Fibroblast of lung (primary cell): ENCODE data around the gene CEBPE. TPM values are rescaled to one million over a fixed set of nuclear protein-coding genes. Genes with fewer than 3 reads are reported as not detected.
A peak's percentile ranks its signal among the peaks of the same experiment; 100 is the strongest.

ENCODE experiments used
- DNase-seq, 2 donors: peaks; one replicate each; pipeline versions ENCODE4 v3.0.0 to v3.0.0-alpha.2; 2010; ENCODE audit warnings: low read depth in 2 of 2
- H2AFZ ChIP-seq: 2 replicates; pipeline ENCODE4 v1.5.1; 2012; ENCODE audit warnings: low read length, control low read depth, inconsistent platforms
- H3K27ac ChIP-seq: 2 replicates; pipeline ENCODE4 v1.5.1; 2011; ENCODE audit warnings: low read length, control low read depth; ENCODE audit not compliant: insufficient read depth
- H3K27me3 ChIP-seq: 2 replicates; pipeline ENCODE4 v1.5.1; 2011; ENCODE audit warnings: mild to moderate bottlenecking, low read length; ENCODE audit not compliant: control insufficient read depth, insufficient read depth
- H3K36me3 ChIP-seq: 2 replicates; pipeline ENCODE4 v1.5.1; 2011; ENCODE audit warnings: low read length; ENCODE audit not compliant: control insufficient read depth, insufficient read depth
- H3K4me1 ChIP-seq: 2 replicates; pipeline ENCODE4 v1.5.1; 2011; ENCODE audit warnings: low read length; ENCODE audit not compliant: control insufficient read depth, insufficient read depth; ENCODE audit errors: extremely low read depth
- H3K4me2 ChIP-seq: 2 replicates; pipeline ENCODE4 v1.5.1; 2011; ENCODE audit warnings: low read length, control low read depth; ENCODE audit not compliant: insufficient read depth; ENCODE audit errors: extremely low read depth
- H3K4me3 ChIP-seq, 4 experiments: fragments of 200-600 bp in 1 of 4; sonication (generic) in 1 of 4; replicated peaks in 1 of 4; 2 replicates each; pipeline ENCODE4 v1.5.1; 2011 to 2016; ENCODE audit warnings: low read length in 4 of 4, low read depth in 3 of 4, mild to moderate bottlenecking in 3 of 4, control low read depth in 2 of 4, inconsistent platforms in 1 of 4, mixed read lengths in 1 of 4; ENCODE audit not compliant: insufficient read depth in 1 of 4; ENCODE audit errors: control extremely low read depth in 1 of 4
- H3K79me2 ChIP-seq: 2 replicates; pipeline ENCODE4 v1.5.1; 2012; ENCODE audit warnings: mild to moderate bottlenecking, low read length, inconsistent platforms; ENCODE audit not compliant: control insufficient read depth, insufficient read depth
- H3K9ac ChIP-seq: 2 replicates; pipeline ENCODE4 v1.5.1; 2011; ENCODE audit warnings: mild to moderate bottlenecking, low read length, control low read depth; ENCODE audit not compliant: insufficient read depth
- H3K9me3 ChIP-seq: 2 replicates; pipeline ENCODE4 v1.5.1; 2012; ENCODE audit warnings: low read depth, low read length; ENCODE audit not compliant: control insufficient read depth, insufficient read depth
- H4K20me1 ChIP-seq: 2 replicates; pipeline ENCODE4 v1.5.1; 2011; ENCODE audit warnings: low read length; ENCODE audit not compliant: control insufficient read depth, insufficient read depth; ENCODE audit errors: extremely low read depth
- EZH2 ChIP-seq: IDR thresholded peaks from 2 replicates; pipeline ENCODE4 v1.5.1; 2012; ENCODE audit warnings: low read length, control low read depth, mild to moderate bottlenecking; ENCODE audit errors: missing control alignments
- polyA plus RNA-seq, 2 donors: library from polyadenylated mRNA; depleted of rRNA in 1 of 2; stranded (reverse) in 1 of 2; unstranded in 1 of 2; fragments of >200 nt; gene quantifications; 2 replicates each; pipeline ENCODE4 v1.2.1, GENCODE V29; 2011 to 2012; ENCODE audit warnings: missing spikeins in 1 of 2
- total RNA-seq: library from RNA; depleted of rRNA; stranded (reverse); fragments of >200 nt; gene quantifications from 2 replicates; pipeline ENCODE4 v1.2.1, GENCODE V29; 2014
- TF ChIP-seq, protein P1 (sequence below), 2 donors: IDR thresholded peaks in 1 of 2; conservative IDR thresholded peaks in 1 of 2; 1 replicate in 1 of 2; 2 replicates in 1 of 2; pipeline ENCODE4 v1.5.1; 2011 to 2012; ENCODE audit warnings: low read length in 2 of 2, control low read depth in 1 of 2, inconsistent platforms in 1 of 2, low read depth in 1 of 2, mild to moderate bottlenecking in 1 of 2

Gene CEBPE
- total and polyA plus RNA-seq, 2 donors (not counting 1 experiment from before 2014, with no cell fraction given) = not detected

DNA sequence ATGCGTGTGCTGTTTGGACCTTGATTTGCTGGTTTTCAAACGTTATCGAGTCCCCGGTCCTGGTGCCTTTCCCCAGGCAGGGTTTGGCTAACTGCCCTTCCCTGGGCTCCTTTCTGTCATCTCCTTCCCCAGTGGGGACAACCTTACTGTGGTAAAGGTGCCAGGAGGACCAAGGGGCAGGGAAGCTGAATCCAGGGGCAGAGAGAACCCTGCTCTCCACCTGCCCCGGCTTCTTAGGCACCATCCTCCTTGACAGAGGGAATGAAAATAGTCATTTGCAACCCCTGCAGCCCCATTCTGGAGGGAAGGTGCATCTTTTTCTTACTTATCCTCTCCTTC, 5.0 kb downstream of the CEBPE start:
- H3K36me3 ChIP-seq = no peaks in the 10 kb centered on the region
- H3K4me1 ChIP-seq = peaks cover 28% of the 10 kb centered on the region
- DNase-seq = no peak
- H3K27me3 ChIP-seq = no peaks in the 10 kb centered on the region
- H3K27ac ChIP-seq = peak overlapping the region; percentile 91
- no peaks in the 10 kb centered on the region for H4K20me1 ChIP-seq
- H3K9me3 ChIP-seq = no peaks in the 10 kb centered on the region
- peak overlapping the region; percentile 39 for H3K9ac ChIP-seq
- no peaks in the 10 kb centered on the region for H3K79me2 ChIP-seq
- TF ChIP-seq, protein P1, sequence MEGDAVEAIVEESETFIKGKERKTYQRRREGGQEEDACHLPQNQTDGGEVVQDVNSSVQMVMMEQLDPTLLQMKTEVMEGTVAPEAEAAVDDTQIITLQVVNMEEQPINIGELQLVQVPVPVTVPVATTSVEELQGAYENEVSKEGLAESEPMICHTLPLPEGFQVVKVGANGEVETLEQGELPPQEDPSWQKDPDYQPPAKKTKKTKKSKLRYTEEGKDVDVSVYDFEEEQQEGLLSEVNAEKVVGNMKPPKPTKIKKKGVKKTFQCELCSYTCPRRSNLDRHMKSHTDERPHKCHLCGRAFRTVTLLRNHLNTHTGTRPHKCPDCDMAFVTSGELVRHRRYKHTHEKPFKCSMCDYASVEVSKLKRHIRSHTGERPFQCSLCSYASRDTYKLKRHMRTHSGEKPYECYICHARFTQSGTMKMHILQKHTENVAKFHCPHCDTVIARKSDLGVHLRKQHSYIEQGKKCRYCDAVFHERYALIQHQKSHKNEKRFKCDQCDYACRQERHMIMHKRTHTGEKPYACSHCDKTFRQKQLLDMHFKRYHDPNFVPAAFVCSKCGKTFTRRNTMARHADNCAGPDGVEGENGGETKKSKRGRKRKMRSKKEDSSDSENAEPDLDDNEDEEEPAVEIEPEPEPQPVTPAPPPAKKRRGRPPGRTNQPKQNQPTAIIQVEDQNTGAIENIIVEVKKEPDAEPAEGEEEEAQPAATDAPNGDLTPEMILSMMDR (conservative IDR thresholded peaks at IDR 0.05 in 1 of 2, IDR thresholded peaks at IDR 0.05 in 1 of 2; ENCODE audit: low read depth in 1 of 2, low read length in 2 of 2) = no peak
- TF ChIP-seq EZH2 = no peak
- no peak overlapping the region for H3K4me3 ChIP-seq
- H2AFZ ChIP-seq = peak overlapping the region; percentile 31
- no peak overlapping the region for H3K4me2 ChIP-seq

DNA sequence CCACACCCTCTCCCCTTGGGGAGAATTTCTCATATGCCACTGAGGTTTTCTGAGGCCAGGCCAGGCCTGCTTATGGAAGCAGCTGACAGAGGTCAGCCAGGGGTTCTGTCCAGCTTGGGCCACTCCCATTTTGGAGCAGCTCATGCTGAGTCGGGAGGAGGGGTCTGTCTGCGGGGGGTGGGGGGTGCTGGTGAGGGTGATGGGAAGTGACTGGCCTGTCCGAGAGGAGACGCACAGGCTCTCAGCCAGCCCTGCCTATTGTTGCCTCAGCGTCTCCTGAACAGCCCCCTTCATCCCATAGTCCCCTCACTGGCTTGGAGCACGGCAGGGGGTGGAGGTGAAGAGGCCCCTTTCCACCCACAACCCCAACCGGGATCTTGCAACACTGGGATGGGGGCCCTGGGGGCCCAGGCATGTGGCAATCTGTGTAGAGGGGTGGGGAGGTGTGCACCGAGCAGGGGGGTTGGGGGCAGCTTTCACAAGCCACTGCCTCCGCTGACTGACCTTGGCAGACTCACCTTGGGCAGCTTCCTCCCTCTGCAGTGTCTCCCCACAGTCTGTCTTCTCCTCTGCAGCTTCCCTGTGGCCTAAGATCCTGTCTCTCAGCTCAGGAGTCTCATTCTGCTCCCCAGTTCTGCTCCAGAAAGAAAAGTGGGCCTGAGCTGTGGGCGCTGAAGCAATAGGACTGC, 5.5 kb downstream of the CEBPE start:
- peak overlapping the region; percentile 91 for H3K27ac ChIP-seq
- no peaks in the 10 kb centered on the region for H3K27me3 ChIP-seq
- H2AFZ ChIP-seq = peak overlapping the region; percentile 31
- peak overlapping the region; percentile 39 for H3K9ac ChIP-seq
- no peaks in the 10 kb centered on the region for H3K36me3 ChIP-seq
- H4K20me1 ChIP-seq = no peaks in the 10 kb centered on the region
- no peaks in the 10 kb centered on the region for H3K79me2 ChIP-seq
- DNase-seq = peak; percentile 29 to 91
- peaks cover 28% of the 10 kb centered on the region for H3K4me1 ChIP-seq
- no peaks in the 10 kb centered on the region for H3K9me3 ChIP-seq
- H3K4me3 ChIP-seq = no peak overlapping the region
- no peak overlapping the region for H3K4me2 ChIP-seq
- TF ChIP-seq, protein P1 (conservative IDR thresholded peaks at IDR 0.05 in 1 of 2, IDR thresholded peaks at IDR 0.05 in 1 of 2; ENCODE audit: low read depth in 1 of 2, low read length in 2 of 2) = no peak
- TF ChIP-seq EZH2 = no peak

DNA sequence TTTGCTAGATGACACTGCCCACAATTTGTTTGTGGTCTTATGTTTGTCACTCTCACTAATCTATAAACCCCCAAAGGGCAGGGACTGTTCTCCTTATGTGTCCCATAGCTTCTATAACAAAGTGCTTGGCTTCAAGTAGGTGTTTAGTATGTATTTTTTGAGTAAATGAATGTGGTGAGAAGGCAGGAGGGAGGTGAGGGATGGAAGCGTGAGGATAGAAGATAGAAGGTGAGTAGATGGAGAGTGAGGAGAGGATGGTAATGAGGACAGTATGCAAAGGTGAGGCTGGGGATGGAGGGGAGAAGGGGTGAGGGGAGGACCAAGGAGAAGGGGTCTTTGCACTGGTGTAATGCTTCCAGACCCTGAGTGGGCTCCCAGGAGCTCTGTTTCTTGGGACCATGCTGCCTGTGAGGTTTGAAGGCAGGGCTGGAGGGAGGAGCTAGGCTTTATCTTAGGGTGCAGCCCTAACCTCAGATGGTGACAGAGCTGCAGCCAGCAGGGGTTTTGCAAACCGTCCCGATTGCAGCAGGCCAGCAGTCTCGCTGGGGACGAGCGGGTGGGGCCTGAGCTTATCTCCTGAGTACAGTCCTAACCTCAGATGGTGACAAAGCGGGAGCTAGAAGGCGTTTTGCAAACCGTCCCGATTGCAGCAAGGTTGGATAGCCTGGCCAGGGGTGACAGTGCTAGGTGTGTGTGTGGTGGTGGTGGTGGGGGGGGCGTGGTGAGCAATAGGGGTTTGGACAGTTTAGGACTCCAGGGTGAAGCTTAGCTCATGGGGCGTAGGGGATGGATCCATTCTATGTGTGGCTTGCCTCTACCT, 6.5 kb downstream of the CEBPE start:
- Histone ChIP-seq H4K20me1 (no peaks in the 10 kb centered on the region), H3K27me3 (no peaks in the 10 kb centered on the region), H3K9ac (no peak overlapping the region), H3K4me2 (no peak overlapping the region), H3K36me3 (no peaks in the 10 kb centered on the region), H3K79me2 (no peaks in the 10 kb centered on the region), H2AFZ (no peak overlapping the region), H3K27ac (peak overlapping the region; percentile 91), H3K4me3 (no peak overlapping the region), H3K9me3 (no peaks in the 10 kb centered on the region), H3K4me1 (peaks cover 28% of the 10 kb centered on the region)
- no peak for TF ChIP-seq EZH2
- TF ChIP-seq, protein P1 (conservative IDR thresholded peaks at IDR 0.05 in 1 of 2, IDR thresholded peaks at IDR 0.05 in 1 of 2; ENCODE audit: low read depth in 1 of 2, low read length in 2 of 2) = no peak
- DNase-seq = peak in 1 of 2 donors; percentile 21
